ENCODE measurements around the gene RILP.

Gene RILP

GRCh38 chr17:1621273-1621954 lies 28.3 kb downstream of the RILP start:
- DNase-seq (ENCODE audit: low read depth) = no peak
- H3K4me3 ChIP-seq (replicated peaks; ENCODE audit: low read depth, low read length) = no peak overlapping the region
- no peak for TF ChIP-seq CTCF (IDR thresholded peaks at IDR 0.05; ENCODE audit: low read length, missing control alignments)

- no peak for TF ChIP-seq CTCF (IDR thresholded peaks at IDR 0.05; ENCODE audit: low read length, missing control alignments)
- no peak for DNase-seq (ENCODE audit: low read depth)
- no peak overlapping the region for H3K4me3 ChIP-seq (replicated peaks; ENCODE audit: low read depth, low read length)
Measured at GRCh38 chr17:1620486-1620885, 29.2 kb downstream of the RILP start.

GRCh38 chr17:1617620-1618174 lies 32.0 kb downstream of the RILP start:
- no peak overlapping the region for H3K4me3 ChIP-seq (replicated peaks; ENCODE audit: low read depth, low read length)
- TF ChIP-seq CTCF (IDR thresholded peaks at IDR 0.05; ENCODE audit: low read length, missing control alignments) = peak; percentile 12
- peak; percentile 89 for DNase-seq (ENCODE audit: low read depth)

- TF ChIP-seq CTCF (IDR thresholded peaks at IDR 0.05; ENCODE audit: low read length, missing control alignments) = no peak
- DNase-seq (ENCODE audit: low read depth) = no peak
- no peak overlapping the region for H3K4me3 ChIP-seq (replicated peaks; ENCODE audit: low read depth, low read length)
Measured at GRCh38 chr17:1616101-1616500, 33.6 kb downstream of the RILP start.

GRCh38 chr17:1612400-1612799 lies 37.3 kb downstream of the RILP start:
- H3K4me3 ChIP-seq (replicated peaks; ENCODE audit: low read depth, low read length) = no peak overlapping the region
- no peak for DNase-seq (ENCODE audit: low read depth)
- no peak for TF ChIP-seq CTCF (IDR thresholded peaks at IDR 0.05; ENCODE audit: low read length, missing control alignments)

- no peak for DNase-seq (ENCODE audit: low read depth)
Measured at GRCh38 chr17:1611715-1612114, 38.0 kb downstream of the RILP start.

More at GRCh38 chr17:1611715-1612114, 38.0 kb downstream of the RILP start:
- H3K4me3 ChIP-seq (replicated peaks; ENCODE audit: low read depth, low read length) = no peak overlapping the region
- no peak for TF ChIP-seq CTCF (IDR thresholded peaks at IDR 0.05; ENCODE audit: low read length, missing control alignments)
